Effector CD8-positive, alpha-beta T cell (primary cell): Measurements from ENCODE around the gene ZBTB21.

ENCODE experiments used
- DNase-seq: peaks from one replicate; lab custom pipeline; 2025; lab: John Stamatoyannopoulos, UW

ZBTB21 gene

GRCh38 chr21:41991659-41992058, 18.5 kb downstream of the ZBTB21 start:
- no peak for DNase-seq

DNA sequence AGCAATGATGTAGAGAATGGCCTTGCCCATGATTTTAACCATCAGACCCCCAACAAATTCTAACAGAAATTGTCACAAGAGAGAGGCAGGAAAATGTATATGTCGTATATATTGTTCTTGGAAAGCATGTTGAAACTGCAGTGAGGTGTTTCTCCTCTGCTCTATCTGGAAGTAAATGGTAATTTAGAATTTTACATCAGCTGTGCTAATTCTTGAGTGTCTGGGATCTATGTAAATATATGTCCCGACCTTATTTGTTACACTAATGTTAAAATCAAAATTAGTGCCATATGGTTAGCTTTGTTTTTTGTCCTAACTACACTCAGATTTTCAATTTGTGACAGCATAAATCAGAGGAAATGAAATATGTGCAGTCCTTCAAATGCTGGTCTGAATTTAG, 20.5 kb downstream of the ZBTB21 start:
- DNase-seq: no peak

- no peak for DNase-seq
These were observed 22.9 kb downstream of the ZBTB21 start for GRCh38 chr21:41987310-41987709.

- no peak for DNase-seq
These were observed 24.3 kb downstream of the ZBTB21 start for GRCh38 chr21:41985662-41986416.

- no peak for DNase-seq
These were observed 26.9 kb downstream of the ZBTB21 start for GRCh38 chr21:41983229-41983628.

- DNase-seq: no peak
These were observed 29.6 kb downstream of the ZBTB21 start for GRCh38 chr21:41980561-41980960.

- DNase-seq: no peak
These were observed 30.3 kb downstream of the ZBTB21 start for GRCh38 chr21:41979751-41980369.

GRCh38 chr21:41979335-41979734, 30.8 kb downstream of the ZBTB21 start:
- DNase-seq: no peak

DNA sequence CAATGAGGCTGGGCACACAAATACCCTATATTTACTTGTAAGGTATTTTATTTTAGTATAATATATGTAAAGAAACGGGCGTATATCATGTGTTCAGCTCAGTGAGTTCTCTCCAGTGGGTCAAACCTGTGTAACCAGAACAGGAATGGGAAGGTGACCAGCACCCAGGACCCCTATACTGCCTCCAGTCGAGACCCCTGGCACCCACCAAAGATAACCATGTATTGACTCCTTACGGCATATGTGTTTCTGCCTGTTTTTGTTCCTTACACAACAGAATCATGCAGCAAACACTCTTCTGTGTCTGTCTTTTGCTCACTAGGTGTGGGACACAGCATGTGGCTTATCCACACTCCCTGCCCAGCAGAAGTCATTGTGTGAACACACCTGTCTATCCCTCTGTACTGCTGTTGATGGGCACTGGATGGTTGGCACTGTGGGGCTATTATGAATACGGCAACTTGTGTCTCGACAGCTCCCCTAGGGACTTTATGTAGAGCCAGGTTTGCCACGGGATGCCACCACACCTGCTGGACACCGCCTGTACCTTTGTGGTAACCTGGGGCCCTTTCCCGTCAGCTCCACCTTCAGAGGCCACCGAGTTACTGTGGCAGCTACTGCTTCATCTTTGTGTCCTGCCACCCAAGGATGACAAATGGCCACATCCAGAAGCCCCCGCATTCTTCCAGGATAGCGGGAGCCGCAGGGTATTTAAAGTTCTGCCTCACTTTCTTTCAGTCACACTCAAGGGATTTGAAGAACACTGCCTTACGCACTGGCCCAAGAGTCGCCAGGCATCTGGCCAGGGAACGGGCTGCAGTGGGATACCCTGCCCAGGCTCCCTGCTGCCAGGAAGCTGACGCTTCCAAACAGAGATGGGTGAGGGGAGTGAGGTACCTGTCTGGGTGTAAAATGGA, 32.9 kb downstream of the ZBTB21 start:
- DNase-seq: no peak

DNA sequence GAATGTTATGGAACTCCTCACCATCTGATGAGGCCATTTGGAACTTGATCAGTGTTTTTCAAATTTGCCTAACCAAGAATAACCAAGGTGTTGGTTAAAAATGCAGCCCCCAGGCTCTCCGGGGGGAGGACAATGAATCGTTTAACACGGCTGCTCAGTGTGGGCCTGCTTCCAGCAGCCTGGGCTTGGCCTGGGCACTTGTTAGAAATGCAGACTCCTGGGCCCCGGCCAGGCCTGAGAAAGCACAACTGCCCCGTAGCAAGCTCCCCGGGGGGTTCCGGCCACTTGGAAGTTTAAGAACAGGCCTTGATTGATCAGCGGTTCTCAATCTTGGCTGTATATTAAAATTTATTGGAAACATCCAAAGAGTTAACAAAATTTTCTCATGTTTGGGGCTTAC, 33.5 kb downstream of the ZBTB21 start:
- no peak for DNase-seq

DNA sequence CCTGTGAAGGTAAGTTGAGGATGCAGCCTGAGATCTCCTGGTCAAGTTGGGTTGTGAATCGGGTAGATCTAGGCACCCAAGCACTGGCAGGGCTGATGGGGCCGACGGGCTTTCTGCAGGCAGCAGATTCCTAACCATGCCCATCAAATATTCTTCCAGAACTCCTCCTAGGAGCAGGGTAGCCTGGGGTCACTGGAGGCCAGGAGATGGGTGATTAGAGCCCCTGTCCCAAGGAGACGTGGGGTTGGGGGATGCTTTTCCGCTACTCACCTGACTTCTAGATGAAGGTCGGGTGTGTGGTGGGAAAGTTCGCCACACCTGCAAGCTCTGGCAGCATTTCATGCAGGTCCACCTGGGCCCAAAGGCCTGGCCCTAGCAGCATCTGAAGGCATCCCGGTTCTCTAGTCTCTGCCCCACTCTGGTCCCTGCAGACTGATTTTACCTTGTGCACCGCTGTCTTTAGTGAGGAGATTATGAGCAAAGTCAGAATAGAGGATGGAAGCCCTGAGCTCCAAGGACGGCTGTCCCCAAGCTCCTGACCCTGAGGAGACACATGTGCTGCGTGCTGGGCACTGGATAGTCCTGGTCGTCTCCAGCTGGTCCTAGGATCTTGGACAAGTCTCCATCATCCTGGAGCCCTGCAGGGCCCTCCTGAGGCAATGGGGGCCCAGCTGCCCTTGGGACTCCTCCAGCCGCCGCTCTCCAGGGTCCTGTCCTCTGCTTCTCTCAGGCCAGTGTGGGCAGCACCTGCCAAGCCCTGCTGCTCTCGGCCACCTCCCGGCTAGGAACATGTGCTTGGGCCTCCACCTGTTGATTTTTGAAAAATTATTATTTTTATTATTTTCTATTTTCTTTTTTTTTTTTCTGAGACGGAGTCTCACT, 34.5 kb downstream of the ZBTB21 start:
- DNase-seq: no peak

DNA sequence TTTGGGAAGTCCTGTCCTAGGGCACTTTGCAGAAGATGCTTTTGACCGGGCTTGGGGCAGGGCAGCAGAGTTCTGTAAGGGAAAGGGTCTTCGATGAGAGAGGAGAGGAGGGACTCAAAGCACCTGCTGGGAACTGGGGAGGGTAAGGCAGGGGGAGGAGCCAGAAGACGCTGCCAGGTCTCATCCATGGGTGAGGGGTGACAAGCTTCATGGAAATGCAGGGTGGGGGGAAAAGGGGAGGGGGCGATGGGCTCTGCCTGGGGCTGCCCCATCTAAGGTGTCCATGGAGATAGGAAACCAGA, 35.5 kb downstream of the ZBTB21 start:
- no peak for DNase-seq

GRCh38 chr21:41973861-41974751, 36.1 kb downstream of the ZBTB21 start:
- no peak for DNase-seq

DNA sequence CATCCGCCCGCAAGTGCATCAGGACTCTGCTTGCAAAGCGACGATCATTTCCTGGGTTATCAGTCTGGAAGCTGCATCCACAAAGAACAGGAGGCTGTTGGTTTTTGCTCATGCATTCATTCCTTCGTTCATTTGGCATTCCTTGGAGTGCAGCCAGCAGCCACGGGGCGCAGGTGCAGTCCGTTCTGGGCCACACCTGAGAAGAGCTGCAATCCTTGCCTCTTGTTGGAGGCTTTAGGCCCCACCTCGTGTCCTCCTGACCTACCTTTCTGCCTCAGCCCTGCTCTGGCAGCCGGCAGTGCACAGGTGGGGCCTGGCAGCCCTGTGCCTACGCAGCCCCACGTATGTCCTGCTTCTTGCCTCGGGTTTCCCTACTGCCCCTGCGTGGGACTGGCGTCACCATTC, 36.7 kb downstream of the ZBTB21 start:
- no peak for DNase-seq

GRCh38 chr21:41972511-41973205, 37.5 kb downstream of the ZBTB21 start:
- no peak for DNase-seq

DNA sequence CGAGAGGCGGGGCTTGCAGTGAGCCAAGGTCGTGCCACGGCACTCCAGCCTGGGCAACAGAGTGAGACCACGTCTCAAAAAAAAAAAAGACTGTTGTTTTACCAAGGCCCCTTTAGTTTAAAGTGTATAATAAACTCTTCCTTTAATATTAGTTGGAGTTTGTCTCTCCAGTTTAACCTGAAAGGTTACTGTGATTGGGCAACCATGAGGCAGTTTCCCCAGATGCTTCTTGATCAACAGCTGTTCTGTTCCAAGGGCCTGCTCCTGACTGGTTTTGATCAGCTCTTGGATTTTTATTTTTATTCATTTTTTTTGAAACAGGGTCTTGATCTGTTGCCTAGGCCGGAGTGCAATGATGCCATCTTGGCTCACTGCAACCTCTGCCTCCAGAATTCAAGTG, 38.3 kb downstream of the ZBTB21 start:
- DNase-seq: no peak

DNA sequence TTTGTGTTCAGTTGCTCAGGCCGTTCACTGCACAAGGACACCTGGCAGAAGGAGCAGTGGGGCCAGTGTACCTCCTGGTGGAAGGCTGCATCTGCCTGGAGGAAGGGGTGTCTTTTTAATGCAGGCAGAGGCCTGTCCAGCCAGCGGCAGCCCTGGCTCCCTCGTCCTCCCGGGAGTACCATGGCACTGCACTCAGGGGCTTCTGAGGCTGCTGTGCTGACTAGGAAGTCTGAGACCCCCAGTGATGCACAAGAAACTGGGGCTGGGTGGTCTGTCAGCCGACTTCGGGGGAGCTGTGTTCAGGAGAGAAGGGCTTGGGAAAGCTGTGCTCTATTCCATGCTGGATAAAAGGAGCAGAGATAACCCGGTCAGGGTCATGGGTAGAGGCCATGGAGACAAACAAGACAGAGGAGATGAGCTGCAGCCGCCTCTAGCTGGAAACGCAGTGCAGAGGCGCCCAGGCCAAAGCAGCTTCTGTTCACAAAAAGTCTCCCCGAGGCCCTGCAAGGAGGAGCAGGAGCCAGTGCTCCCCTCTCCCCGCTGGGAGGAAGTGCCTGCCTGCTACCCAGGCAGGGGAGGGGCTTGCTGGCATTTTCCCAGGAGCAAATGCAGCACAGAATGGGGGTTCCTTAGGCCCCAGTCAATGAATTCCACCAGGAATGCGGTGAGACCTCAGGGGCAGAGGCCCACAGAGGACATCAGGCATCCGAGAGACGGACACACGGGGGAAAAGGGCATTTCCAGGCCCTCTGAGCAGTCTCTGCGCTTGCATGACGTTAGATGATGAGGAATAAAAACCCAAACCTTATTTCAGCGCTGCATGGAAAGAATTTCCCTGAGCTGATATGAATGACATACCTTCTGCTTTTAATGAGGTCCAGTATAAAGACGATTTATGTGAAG, 39.2 kb downstream of the ZBTB21 start:
- DNase-seq: no peak

DNA sequence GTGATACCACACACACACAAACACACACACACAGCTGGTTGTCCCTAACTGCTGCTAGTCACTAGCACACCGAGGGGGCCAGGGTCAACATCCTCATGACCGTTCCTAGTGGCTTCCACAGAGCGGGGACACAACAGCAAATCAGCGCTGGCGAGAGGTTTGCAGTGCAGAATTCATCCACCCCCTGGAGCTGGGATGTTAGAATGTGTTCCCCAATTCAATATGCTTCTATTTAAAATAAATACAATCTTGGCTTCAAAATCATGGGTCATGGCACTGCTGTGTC, 40.1 kb downstream of the ZBTB21 start:
- no peak for DNase-seq

GRCh38 chr21:41967708-41968107, 42.5 kb downstream of the ZBTB21 start:
- DNase-seq: no peak
